Colon (tissue), 2 donors: ENCODE results near the gene PATJ.

Source experiments
- FAIRE-seq: peaks from 2 replicates; lab custom pipeline; 2012; peaks lifted over from hg19 to GRCh38; lab: Jason Lieb, UNC
- donor health status: control.
- donor health status: control.

PATJ gene

GRCh38 chr1:62054188-62054587 is 311.9 kb downstream of the PATJ start:
- FAIRE-seq: no peak

- FAIRE-seq: no peak
These were observed 314.9 kb downstream of the PATJ start for GRCh38 chr1:62057230-62057629.

- no peak for FAIRE-seq
These were observed 315.5 kb downstream of the PATJ start for GRCh38 chr1:62057641-62058290.

- no peak for FAIRE-seq
These were observed 316.7 kb downstream of the PATJ start for GRCh38 chr1:62058956-62059355.

- no peak for FAIRE-seq
These were observed 319.8 kb downstream of the PATJ start for GRCh38 chr1:62062087-62062486.

GRCh38 chr1:62064829-62065407 is 322.6 kb downstream of the PATJ start:
- no peak for FAIRE-seq

- FAIRE-seq: no peak
These were observed 324.4 kb downstream of the PATJ start for GRCh38 chr1:62066713-62067112.

- no peak for FAIRE-seq
These were observed 326.1 kb downstream of the PATJ start for GRCh38 chr1:62068416-62068843.

- FAIRE-seq: no peak
These were observed 326.7 kb downstream of the PATJ start for GRCh38 chr1:62068978-62069377.

- no peak for FAIRE-seq
These were observed 328.2 kb downstream of the PATJ start for GRCh38 chr1:62070384-62071011.

- no peak for FAIRE-seq
These were observed 329.4 kb downstream of the PATJ start for GRCh38 chr1:62071695-62072094.

- no peak for FAIRE-seq
These were observed 334.0 kb downstream of the PATJ start for GRCh38 chr1:62076286-62076685.

- no peak for FAIRE-seq
These were observed 335.5 kb downstream of the PATJ start for GRCh38 chr1:62077821-62078220.

GRCh38 chr1:62082456-62083363 is 340.4 kb downstream of the PATJ start:
- no peak for FAIRE-seq

GRCh38 chr1:62084310-62084890 is 342.1 kb downstream of the PATJ start:
- no peak for FAIRE-seq

- FAIRE-seq: no peak
These were observed 346.2 kb downstream of the PATJ start for GRCh38 chr1:62088439-62088838.

GRCh38 chr1:62089570-62089969 is 347.3 kb downstream of the PATJ start:
- FAIRE-seq: no peak

- no peak for FAIRE-seq
These were observed 347.7 kb downstream of the PATJ start for GRCh38 chr1:62090016-62090415.

GRCh38 chr1:62092110-62092509 is 349.8 kb downstream of the PATJ start:
- FAIRE-seq: no peak

GRCh38 chr1:62093261-62093660 is 351.0 kb downstream of the PATJ start:
- FAIRE-seq: no peak

GRCh38 chr1:62097464-62097863 is 355.2 kb downstream of the PATJ start:
- FAIRE-seq: no peak

GRCh38 chr1:62100442-62100841 is 358.2 kb downstream of the PATJ start:
- no peak for FAIRE-seq
